ENCODE results near the gene WDR5.
"Not testable (repeated sequence)": the region's sequence is repeated elsewhere in the genome, so short reads cannot be mapped to it uniquely, and the experiment has no call there.

The WDR5 gene

GRCh38 chr9:134135343-134136117 lies at the start of gene WDR5:
WDR5 (plus strand) TSS chr9:134136082; CDS start chr9:134139878, 3,796 bp downstream.
- peak; percentile 99 for DNase-seq (ENCODE audit: low spot score)

GRCh38 chr9:134088063-134088725 lies 47.7 kb upstream of the WDR5 start:
- no peak for DNase-seq (ENCODE audit: low spot score)

DNA sequence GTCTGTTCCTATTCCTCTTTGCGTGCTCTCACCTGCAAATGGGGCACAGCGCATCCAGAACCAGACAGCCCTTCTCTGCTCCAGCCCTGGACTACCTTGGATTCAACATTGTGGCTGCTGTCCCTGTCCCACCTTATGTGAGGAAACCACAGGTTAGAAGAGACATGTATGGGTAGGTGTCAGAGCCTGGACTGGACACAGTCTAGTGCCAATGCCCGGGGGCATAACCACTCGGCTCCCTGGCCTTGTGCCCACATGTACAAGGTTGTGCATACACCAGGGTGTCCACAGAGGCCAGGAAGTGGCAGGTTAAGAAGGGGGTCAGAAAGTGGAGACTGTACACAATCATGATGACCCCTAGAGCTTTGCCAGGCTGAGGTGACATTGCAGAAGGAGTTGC lies 45.9 kb upstream of the WDR5 start:
- DNase-seq (ENCODE audit: low spot score) = no peak

- DNase-seq (ENCODE audit: low spot score) = peak; percentile 40
These were observed 36.6 kb upstream of the WDR5 start for GRCh38 chr9:134099123-134099761.

DNA sequence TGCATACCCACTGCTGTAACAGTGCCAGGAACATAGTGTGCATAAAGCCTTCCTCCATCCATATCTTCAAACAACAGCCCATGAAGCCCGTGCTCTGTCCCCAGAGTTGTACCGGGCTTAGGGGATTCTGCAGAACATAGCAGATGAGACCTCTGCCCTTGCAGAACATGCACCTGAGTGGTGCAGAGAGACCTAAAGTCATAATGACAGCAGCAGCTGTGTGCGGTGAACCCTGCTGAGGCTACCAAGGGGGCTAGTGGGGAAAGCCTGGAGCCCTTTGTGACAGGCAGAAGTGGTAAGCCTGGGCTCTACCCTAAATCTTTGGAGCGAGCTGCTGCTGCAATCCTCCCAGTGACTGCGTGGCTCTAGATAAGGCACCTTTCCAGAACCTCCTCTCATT lies 35.8 kb upstream of the WDR5 start:
- DNase-seq (ENCODE audit: low spot score) = no peak

DNA sequence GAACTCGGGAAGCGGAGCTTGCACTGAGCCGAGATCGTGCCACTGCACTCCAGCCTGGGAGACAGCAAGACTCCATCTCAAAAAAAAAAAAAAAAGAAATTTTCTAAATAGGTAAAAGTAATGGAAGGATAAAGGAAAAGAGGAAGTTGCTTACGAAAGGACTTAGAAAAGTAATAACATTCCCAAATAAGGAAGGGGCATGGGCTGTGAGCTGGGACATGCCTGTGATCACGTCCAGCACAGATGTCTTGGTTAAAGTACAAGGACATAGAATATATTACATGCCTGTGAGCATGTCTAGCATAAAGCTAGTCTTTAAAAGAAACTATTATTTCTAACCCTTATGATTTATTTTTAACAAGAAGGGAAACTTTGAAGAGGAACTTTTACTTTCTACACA lies 34.7 kb upstream of the WDR5 start:
- not testable (repeated sequence) for DNase-seq (ENCODE audit: low spot score)

DNA sequence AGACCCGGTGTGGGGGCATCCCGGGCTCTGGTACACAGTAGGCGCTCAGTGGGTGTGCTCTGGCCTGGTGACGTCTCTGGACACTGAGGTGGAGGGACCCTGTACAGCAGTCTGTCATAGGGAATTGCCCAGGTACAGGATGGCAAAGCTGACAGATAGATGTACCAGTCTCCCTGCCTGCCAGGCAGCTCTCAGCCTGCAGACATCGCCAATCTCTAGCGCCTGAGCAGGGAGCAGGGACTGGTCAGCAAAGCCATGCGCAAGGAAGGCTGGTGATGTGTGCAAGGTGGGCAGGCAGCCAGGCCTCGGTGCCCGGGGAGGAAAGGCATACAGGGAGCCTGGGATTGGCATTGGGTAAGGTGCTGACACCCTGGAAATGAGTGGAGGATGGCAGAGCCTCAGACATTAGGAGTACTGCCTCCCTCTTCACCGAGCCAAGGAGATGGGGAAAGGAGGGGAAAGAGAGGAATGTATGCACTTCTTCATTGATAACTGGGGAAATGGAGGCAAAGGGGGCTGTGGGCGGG lies 34.2 kb upstream of the WDR5 start:
- no peak for DNase-seq (ENCODE audit: low spot score)

- no peak for DNase-seq (ENCODE audit: low spot score)
These were observed 32.4 kb upstream of the WDR5 start for GRCh38 chr9:134103391-134103998.

DNA sequence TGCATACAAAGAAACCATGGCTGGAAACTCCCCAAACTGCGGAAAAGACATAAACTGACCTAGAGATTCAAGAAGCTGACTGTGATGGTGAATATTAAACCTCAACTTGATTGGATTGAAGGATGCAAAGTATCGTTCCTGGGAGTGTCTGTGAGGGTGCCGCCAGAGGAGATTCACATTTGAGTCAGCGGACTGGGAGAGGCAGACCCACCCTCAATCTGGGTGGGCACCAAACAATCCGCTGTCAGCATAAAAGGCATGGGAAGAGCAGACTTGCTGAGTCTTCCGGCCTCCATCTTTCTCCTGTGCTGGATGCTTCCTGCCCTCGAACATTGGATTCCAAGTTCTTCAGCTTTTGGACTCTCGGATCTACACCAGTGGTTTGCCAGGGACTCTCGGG lies 24.8 kb upstream of the WDR5 start:
- DNase-seq (ENCODE audit: low spot score) = no peak

- no peak for DNase-seq (ENCODE audit: low spot score)
These were observed 23.3 kb upstream of the WDR5 start for GRCh38 chr9:134112561-134112960.

- DNase-seq (ENCODE audit: low spot score) = not testable (repeated sequence)
These were observed 16.9 kb upstream of the WDR5 start for GRCh38 chr9:134118972-134119371.

GRCh38 chr9:134123764-134124128 lies 12.1 kb upstream of the WDR5 start:
- no peak for DNase-seq (ENCODE audit: low spot score)

DNA sequence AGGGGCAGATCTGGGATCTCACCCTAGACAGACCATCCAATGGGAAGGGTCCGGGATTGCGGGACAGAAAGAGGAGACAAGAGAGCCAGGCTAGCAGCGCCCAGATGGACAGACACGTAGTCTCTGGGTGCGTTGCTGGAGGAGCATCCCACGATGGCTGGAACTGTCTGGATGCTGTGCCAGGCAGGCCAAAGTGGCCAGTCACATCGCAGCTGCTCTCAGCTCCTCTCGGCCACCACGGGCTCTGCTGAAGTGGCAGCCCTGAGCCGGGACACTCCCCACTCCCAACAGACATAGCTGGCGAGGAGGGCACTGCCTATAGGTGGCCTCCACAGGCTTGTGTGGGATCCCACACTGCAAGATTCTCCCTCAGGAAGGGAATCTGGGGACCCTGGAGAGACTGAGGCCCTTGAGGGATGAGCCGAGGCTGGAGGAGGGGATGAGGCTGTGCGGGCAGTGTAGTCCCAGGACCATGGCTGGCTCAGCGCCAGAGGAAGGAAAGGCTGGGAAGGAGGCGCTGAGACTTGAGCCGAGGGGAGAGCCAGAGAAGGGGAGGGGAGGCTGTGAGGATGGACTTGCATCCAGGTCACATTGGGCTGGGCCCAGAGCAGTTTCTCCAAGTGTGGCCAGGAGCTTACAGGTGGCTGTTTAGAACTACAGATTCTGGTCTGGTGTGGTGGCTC lies 10.3 kb upstream of the WDR5 start:
- no peak for DNase-seq (ENCODE audit: low spot score)

DNA sequence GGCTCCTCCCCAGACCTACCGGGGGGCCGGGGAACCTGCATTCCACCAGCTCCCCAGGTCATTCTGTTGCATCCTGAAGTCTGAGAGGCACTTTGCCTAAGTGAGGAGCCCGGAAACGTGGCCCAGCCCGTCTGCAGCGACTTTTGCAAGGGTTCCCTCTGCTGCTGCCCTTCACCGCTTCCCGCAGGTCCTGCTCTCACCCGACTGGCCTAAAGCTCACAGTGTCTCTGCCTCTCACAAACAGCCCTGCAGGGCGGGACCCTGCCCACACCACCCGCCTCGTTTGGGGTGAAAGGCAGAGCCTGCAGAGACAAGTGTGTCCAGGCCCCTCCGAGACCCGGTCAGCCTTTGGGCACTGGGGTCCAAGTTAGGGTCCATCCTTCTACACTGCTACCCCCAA lies 9.5 kb upstream of the WDR5 start:
- no peak for DNase-seq (ENCODE audit: low spot score)

DNA sequence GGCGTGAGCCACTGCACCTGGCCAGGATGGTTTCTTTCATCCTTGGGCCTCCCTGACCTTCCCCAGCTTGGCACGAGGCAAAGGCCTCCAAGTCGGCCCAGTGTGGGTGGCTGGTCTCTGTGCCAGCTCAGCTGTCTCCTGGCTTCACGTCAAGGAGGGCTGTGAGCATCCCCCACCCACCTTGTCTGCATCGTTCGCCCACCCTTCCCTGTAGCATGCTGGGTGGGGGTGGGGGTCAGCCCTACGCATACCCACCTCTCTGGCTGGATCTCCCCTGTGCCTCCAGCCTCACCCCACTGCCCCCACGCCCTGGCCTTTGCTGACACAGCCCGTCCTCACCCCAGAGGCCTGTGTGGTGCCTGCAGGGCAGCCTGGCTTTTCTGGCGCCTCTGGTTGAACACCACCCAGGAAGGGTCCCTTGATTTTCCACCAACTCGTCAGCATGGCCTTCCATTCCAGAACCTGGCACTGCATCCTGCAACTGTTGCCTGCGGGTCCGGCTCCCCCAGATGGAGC lies 8.8 kb upstream of the WDR5 start:
- DNase-seq (ENCODE audit: low spot score) = no peak

GRCh38 chr9:134127616-134128015 lies 8.3 kb upstream of the WDR5 start:
- DNase-seq (ENCODE audit: low spot score) = no peak

- DNase-seq (ENCODE audit: low spot score) = no peak
These were observed 6.9 kb upstream of the WDR5 start for GRCh38 chr9:134128727-134129679.

DNA sequence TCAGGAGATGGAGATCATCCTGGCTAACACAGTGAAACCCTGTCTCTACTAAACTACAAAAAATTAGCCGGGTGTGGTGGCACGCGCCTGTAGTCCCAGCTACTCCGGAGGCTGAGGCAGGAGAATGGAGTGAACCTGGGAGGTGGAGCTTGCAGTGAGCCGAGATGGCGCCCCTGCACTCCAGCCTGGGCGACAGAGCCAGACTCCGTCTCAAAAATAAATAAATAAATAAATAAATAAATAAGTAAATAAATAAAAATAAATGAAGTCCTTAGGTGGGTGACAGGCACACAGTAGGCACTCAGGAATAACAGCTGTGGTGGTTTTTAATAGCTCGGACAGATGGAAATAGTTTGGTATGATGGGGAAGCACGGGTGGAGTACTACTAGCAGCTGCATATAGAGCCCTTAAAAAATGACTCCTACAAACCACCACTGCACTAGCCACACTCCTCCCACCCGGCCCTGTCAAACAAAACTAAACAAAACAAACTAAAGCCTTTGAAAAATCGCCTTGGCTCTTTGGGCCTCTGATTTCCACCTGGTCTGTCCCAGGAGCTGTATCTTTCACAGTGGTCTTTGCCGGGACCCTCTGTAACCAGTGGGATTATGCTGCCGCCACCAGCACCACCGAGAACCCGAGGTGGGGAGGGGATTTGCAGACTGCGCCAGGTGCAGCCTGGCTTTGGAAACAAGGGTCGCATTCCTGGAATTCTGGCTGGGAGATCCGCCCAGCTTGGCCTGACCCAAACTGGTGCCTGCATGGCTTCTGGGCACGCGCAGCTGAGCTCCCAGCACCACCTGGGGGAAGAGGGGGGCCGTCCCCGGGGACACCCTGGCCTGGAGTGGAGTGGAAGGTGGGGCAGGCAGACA lies 5.1 kb upstream of the WDR5 start:
- DNase-seq (ENCODE audit: low spot score) = peak; percentile 41

DNA sequence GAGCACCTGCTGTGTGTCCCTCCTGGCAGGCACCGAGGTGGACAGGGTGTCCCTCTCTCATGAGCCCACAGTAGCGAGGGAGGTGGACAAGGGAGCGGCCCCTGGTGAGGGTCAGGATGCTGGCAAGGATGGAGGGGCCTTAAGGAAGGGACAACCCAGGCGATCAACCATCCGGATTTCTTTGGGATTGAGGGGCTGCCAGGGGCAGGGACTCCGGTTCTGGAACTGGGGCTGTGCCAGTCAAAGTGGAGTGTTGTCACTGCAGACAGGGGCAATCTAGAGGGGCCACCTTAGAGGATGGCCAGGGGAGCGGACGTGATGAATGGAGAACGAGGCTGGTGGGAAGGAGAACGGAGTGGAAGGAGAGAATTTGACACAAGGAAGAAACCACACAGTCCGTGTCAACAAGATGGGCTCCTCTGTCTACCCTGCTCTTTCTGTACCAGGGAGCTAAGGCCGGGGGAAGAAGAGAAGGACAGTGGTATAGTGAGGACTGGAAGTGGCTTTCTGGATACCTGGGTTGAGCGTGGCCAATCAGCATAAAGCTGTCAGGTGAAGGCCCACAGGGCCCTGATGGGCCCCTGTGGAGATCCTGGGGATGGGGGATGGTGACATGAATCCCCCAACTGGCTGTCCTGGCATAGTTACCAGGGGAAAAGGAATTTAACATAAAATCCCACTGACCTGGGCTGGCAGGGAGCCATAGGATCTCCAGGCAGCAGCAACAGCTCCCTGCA lies 4.2 kb upstream of the WDR5 start:
- DNase-seq (ENCODE audit: low spot score) = no peak
